ENCODE data around the gene SLC1A7. TPM values are rescaled to one million over a fixed set of nuclear protein-coding genes. Genes with fewer than 3 reads are reported as not detected.
"Not testable (repeated sequence)": the region's sequence is repeated elsewhere in the genome, so short reads cannot be mapped to it uniquely, and the experiment has no call there.

SLC1A7 gene
- not detected for polyA plus RNA-seq (2012; ENCODE audit: missing spikeins)

DNA sequence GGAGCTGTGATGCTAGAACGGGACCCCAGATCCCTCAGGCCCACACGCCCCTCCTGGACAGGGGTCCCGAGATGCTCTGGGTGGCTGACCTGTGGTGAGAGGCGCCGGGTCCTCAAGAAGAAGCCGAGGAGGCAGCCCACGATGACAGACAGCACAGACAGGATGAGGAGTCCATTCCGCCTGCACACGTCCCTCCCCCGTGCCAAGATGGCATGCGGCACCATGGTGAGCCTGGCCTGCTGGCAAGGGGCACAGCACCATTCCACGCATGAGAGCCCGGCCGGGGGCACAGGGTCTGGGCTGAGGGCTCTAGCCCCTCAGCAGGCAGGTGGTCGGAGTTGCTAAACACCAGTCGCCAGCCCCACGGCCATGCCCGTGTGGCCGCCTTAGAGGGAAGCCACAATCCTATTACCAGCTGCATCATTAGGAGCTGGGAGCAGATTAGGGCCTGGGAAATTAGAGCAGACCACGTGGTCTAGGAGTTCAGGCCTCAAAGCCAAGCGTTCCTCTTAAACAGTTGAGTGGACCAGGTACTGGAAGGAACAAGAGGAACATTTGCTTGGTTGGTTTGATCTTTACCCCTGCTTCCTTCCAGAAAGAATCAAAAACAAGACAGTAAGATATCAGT is at the start of gene SLC1A7:
SLC1A7 (minus strand) TSS at position 413 of the 628 bp plus-strand sequence; CDS start at position 224, 189 bp downstream.
- FAIRE-seq (no peak), DNase-seq (ENCODE audit: insufficient read length) (no peak)
- TF ChIP-seq POLR2AphosphoS5 (IDR thresholded peaks at IDR 0.05; ENCODE audit: low read depth, low read length) (no peak), TAF1 (IDR thresholded peaks at IDR 0.05; ENCODE audit: borderline replicate concordance, low read depth, low read length) (no peak), POLR2A (IDR thresholded peaks at IDR 0.05; ENCODE audit: low read depth, low read length) (no peak)

- FAIRE-seq: no peak
- DNase-seq (ENCODE audit: insufficient read length): no peak
Observed at GRCh38 chr1:53190210-53190611, 47.8 kb upstream of the SLC1A7 start.

DNA sequence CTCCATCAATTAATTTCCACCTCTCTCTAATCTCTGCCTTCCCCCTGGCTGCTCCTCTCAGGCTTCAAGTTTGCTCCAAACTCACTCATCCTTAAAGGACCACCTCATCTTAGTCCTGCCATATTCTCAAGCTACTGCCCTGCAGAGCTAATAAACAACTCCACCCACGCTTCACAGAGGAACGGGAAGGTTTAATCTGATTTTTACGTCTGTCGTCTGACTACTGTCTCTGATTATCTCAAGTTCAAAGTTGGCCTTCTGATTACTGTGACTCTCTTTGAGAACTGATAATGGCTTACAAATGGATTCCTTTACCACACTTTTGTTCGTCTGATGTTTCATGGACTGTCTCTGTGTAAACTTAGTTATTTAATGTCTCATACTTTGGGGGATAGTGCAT is 46.6 kb upstream of the SLC1A7 start:
- no peak for DNase-seq (ENCODE audit: insufficient read length)
- no peak for TF ChIP-seq POLR2A (IDR thresholded peaks at IDR 0.05; ENCODE audit: low read depth, low read length)
- TF ChIP-seq POLR2AphosphoS5 (IDR thresholded peaks at IDR 0.05; ENCODE audit: low read depth, low read length): no peak
- TF ChIP-seq TAF1 (IDR thresholded peaks at IDR 0.05; ENCODE audit: borderline replicate concordance, low read depth, low read length): no peak
- no peak for FAIRE-seq

More at GRCh38 chr1:53190210-53190611, 47.8 kb upstream of the SLC1A7 start:
- no peak for TF ChIP-seq POLR2A (IDR thresholded peaks at IDR 0.05; ENCODE audit: low read depth, low read length)
- no peak for TF ChIP-seq POLR2AphosphoS5 (IDR thresholded peaks at IDR 0.05; ENCODE audit: low read depth, low read length)
- TF ChIP-seq TAF1 (IDR thresholded peaks at IDR 0.05; ENCODE audit: borderline replicate concordance, low read depth, low read length): no peak

DNA sequence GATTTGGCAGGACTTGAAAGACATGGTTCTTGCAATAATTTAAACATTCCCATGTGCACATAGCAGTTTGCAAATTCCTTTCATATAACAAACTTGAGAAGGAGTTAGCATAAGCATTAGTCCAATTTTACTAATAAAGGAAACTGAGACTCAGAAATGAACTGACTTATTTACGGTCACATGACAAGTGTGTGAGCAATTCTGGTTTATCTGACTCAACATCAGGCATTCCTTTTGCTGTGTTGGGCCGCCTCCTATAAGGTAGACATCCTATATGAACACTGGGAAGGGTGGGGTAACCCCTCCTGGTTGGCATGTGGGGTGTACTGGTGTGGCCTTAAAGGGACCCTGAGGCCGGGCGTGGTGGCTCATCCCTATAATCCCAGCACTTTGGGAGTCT is 45.7 kb upstream of the SLC1A7 start:
- TF ChIP-seq TAF1 (IDR thresholded peaks at IDR 0.05; ENCODE audit: borderline replicate concordance, low read depth, low read length): no peak
- TF ChIP-seq POLR2AphosphoS5 (IDR thresholded peaks at IDR 0.05; ENCODE audit: low read depth, low read length): no peak
- no peak for TF ChIP-seq POLR2A (IDR thresholded peaks at IDR 0.05; ENCODE audit: low read depth, low read length)
- FAIRE-seq: no peak
- DNase-seq (ENCODE audit: insufficient read length): no peak

DNA sequence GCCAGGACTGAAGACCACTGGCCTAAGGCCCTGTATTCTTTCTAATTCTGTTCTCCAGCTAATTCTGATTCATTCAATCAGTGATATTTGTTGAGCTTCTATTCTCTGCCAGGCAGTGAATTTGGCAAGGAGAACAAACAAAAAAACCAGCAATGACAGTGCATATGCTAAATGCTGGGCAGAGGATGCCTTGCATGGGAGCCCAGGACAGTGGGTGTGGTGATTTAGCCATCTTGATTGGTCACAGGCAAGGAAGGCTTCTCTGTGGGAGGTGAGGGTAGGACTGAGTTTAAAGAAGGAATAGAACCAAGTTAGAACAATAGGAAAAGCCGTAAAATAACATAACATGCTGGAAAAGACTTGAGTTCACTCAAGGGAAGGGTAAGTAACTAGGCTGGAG is 45.0 kb upstream of the SLC1A7 start:
- FAIRE-seq (no peak), DNase-seq (ENCODE audit: insufficient read length) (no peak)
- TF ChIP-seq POLR2A (IDR thresholded peaks at IDR 0.05; ENCODE audit: low read depth, low read length) (no peak), TAF1 (IDR thresholded peaks at IDR 0.05; ENCODE audit: borderline replicate concordance, low read depth, low read length) (no peak), POLR2AphosphoS5 (IDR thresholded peaks at IDR 0.05; ENCODE audit: low read depth, low read length) (no peak)

DNA sequence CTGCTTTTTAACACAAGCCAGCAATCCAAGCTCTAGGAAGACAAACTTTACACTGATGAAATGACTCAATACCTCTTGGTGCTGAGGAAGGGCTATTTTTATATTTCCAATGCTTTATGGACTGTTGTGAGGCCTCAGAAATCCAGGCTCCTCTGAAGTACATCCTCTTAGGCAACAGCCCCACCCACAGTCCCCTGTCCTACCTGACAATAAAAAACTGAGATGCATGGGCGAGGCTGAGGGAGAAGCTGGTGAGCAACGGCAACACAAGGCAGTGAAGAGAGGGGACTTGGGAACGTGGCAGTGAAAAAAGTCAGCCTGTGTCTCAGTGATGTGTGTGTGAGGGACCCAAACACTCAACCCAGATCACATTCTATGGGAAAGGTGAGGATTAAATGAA is 44.1 kb upstream of the SLC1A7 start:
- FAIRE-seq (no peak), DNase-seq (ENCODE audit: insufficient read length) (no peak)
- no peak for TF ChIP-seq TAF1 (IDR thresholded peaks at IDR 0.05; ENCODE audit: borderline replicate concordance, low read depth, low read length)
- no peak for TF ChIP-seq POLR2A (IDR thresholded peaks at IDR 0.05; ENCODE audit: low read depth, low read length)
- TF ChIP-seq POLR2AphosphoS5 (IDR thresholded peaks at IDR 0.05; ENCODE audit: low read depth, low read length): no peak

GRCh38 chr1:53185955-53186297 is 43.5 kb upstream of the SLC1A7 start:
- not testable (repeated sequence) for DNase-seq (ENCODE audit: insufficient read length); FAIRE-seq

GRCh38 chr1:53183095-53183990 is 40.9 kb upstream of the SLC1A7 start:
- DNase-seq (ENCODE audit: insufficient read length) (no peak), FAIRE-seq (no peak)
- no peak for TF ChIP-seq POLR2AphosphoS5 (IDR thresholded peaks at IDR 0.05; ENCODE audit: low read depth, low read length)

- no peak for FAIRE-seq
- DNase-seq (ENCODE audit: insufficient read length): no peak
- TF ChIP-seq POLR2AphosphoS5 (IDR thresholded peaks at IDR 0.05; ENCODE audit: low read depth, low read length) (no peak), POLR2A (IDR thresholded peaks at IDR 0.05; ENCODE audit: low read depth, low read length) (no peak), TAF1 (IDR thresholded peaks at IDR 0.05; ENCODE audit: borderline replicate concordance, low read depth, low read length) (no peak)
Observed at GRCh38 chr1:53182716-53183094, 40.3 kb upstream of the SLC1A7 start.

DNA sequence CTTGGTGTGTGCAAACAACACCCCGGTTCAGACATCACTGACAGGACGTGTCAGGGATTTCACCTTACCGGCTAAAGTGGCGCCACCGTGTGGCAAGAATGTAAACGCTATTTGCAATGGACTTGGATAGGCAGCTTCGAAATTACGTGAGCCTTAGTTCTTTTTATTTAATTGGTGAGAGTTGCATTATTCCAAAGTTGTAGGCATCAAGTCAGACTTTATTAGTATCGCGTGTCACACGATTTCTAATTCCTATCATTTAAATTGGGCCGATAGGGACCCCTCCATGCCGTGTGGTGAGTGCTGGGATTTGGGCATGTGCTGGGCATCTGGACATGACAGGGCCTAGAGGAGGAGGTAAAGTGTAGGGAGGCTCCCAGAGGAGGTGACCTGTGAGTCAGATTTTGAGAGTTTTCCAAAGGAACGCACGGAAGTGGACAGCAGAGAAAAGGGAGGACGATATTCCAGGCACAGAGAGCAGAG is 39.7 kb upstream of the SLC1A7 start:
- FAIRE-seq: peak; percentile 92
- peak; percentile 41 for DNase-seq (ENCODE audit: insufficient read length)
- TF ChIP-seq POLR2AphosphoS5 (IDR thresholded peaks at IDR 0.05; ENCODE audit: low read depth, low read length) (no peak), POLR2A (IDR thresholded peaks at IDR 0.05; ENCODE audit: low read depth, low read length) (no peak), TAF1 (IDR thresholded peaks at IDR 0.05; ENCODE audit: borderline replicate concordance, low read depth, low read length) (no peak)

DNA sequence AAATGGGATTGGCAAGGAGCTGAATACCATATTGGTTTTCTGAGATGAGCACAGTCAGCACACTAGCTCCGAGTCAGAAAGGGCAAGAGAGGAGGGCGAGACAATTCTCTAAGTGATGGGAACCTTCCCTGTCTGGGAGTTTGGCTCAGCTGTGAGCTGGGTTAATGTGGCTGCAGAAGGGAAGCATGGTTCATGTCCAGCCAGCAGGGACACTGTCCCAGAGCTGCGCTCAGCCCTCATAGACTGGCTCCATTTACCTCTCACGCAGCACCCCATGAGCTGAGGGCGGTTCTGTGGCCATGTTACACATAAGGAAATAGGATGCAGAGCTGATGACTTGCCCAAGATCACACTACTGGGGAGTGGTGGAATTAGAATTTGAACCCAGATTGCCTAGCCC is 38.5 kb upstream of the SLC1A7 start:
- FAIRE-seq (no peak), DNase-seq (ENCODE audit: insufficient read length) (no peak)
- TF ChIP-seq POLR2AphosphoS5 (IDR thresholded peaks at IDR 0.05; ENCODE audit: low read depth, low read length) (no peak), TAF1 (IDR thresholded peaks at IDR 0.05; ENCODE audit: borderline replicate concordance, low read depth, low read length) (no peak), POLR2A (IDR thresholded peaks at IDR 0.05; ENCODE audit: low read depth, low read length) (no peak)

DNA sequence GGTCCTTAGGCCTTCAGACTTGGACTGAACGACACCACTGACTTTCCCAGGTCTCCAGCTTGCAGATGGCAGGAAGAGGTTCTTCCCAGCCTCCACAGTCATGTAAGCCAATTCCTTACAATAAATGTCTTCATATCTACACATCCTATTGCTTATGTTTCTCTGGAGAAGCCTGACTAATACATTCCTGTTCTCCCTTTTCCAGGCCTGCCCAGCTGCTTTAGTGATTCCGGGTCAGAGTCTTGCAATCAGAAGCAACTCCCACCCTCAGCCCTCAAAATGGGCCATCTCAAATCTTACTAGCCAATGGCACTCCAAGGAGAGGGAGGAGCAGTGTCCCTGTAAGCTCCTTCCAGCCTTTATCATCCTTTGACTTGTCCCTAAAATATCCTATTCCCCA is 37.8 kb upstream of the SLC1A7 start:
- no peak for FAIRE-seq
- DNase-seq (ENCODE audit: insufficient read length): no peak
- TF ChIP-seq TAF1 (IDR thresholded peaks at IDR 0.05; ENCODE audit: borderline replicate concordance, low read depth, low read length): no peak
- no peak for TF ChIP-seq POLR2A (IDR thresholded peaks at IDR 0.05; ENCODE audit: low read depth, low read length)
- TF ChIP-seq POLR2AphosphoS5 (IDR thresholded peaks at IDR 0.05; ENCODE audit: low read depth, low read length): no peak
